ENCODE results near the gene PER2.

Gene PER2

DNA sequence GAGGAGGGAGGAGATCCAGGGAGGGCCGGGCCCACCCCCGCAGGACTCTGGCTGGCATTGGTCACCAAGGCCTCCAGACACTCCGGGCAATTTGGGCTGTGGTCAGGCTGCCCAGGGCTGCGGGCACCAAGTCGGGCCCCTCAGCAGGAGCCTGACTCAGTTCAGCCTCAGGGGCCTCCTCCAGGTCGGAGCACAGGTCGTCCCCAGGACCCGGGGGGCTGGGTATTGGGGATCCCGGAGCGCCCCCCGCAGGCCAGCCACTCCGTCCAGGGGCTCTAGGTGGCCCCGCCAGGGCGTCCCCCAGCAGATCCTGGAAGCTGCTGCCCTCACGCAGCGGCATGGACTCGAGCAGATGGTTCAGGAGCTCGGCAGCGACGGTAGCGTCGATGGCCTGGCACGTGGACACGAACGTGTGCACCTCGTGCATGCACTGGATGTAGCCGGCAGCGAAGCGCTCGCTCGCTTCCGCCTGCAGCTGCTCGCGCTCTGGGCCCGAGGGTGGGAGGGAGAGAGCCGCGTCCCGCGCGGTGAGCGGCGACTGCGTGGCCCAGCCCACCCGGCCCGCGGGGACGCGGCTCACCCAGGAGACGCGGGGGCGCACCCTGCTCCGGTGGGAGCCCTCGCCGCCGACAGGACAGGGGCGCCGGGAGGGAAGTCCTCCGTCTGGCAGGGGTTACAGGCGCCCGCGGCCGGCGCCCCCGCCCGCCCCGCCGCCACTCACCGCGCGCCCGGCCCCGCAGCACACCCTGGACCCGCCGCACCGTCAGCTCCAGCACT is 49.5 kb downstream of the PER2 start:
- H3K27me3 ChIP-seq, result peaks cover 0 to 6% of the 10 kb centered on the region in 2 donors
- intact Hi-C loops (cut with DNase I; ENCODE audit: low total_unique reads), result no loop called here
- peak overlapping the region; percentile 59 to 68 for H3K4me3 ChIP-seq
- peaks cover 0 to under 1% (median 0%) of the 10 kb centered on the region in 3 donors for H3K36me3 ChIP-seq
- peaks cover 9 to 43% (median 40%) of the 10 kb centered on the region in 4 donors for H3K4me1 ChIP-seq
- no peaks in the 10 kb centered on the region for H3K9me3 ChIP-seq
- H3K27ac ChIP-seq, result peak overlapping the region in 1 of 2 donors; percentile 33
- TF ChIP-seq, protein P1, sequence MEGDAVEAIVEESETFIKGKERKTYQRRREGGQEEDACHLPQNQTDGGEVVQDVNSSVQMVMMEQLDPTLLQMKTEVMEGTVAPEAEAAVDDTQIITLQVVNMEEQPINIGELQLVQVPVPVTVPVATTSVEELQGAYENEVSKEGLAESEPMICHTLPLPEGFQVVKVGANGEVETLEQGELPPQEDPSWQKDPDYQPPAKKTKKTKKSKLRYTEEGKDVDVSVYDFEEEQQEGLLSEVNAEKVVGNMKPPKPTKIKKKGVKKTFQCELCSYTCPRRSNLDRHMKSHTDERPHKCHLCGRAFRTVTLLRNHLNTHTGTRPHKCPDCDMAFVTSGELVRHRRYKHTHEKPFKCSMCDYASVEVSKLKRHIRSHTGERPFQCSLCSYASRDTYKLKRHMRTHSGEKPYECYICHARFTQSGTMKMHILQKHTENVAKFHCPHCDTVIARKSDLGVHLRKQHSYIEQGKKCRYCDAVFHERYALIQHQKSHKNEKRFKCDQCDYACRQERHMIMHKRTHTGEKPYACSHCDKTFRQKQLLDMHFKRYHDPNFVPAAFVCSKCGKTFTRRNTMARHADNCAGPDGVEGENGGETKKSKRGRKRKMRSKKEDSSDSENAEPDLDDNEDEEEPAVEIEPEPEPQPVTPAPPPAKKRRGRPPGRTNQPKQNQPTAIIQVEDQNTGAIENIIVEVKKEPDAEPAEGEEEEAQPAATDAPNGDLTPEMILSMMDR (IDR thresholded peaks at IDR 0.05), result no peak
- no peak for DNase-seq

DNA sequence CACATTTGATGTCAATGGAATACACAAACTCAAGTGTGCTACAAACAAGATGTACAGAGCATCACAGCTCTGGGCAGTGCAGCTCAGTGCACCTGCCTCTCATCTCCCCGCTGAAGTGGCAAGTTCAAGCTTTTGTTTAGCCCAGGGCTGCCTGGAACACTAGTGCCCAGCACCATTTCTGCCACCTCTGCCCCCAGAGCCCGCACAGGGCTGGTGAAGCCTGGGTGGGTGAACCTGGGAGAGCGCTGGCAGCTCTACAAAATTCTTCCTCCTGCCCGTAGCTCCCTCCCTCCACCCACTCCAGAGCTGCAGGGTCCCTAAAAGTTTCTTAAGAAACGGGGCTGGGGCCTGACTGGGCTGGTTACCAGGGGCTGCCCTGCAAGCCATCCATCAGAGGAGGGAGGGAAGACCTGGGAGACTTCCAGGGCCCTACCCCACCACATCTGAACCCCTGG is 50.1 kb downstream of the PER2 start:
- intact Hi-C loops (cut with DNase I; ENCODE audit: low total_unique reads), result no loop called here
- Histone ChIP-seq H3K27ac (no peak overlapping the region), H3K9me3 (no peaks in the 10 kb centered on the region), H3K4me1 (peaks cover 9 to 39% (median 37%) of the 10 kb centered on the region in 4 donors), H3K4me3 (no peak overlapping the region), H3K36me3 (no peaks in the 10 kb centered on the region), H3K27me3 (peaks cover 0 to 6% of the 10 kb centered on the region in 2 donors)
- DNase-seq, result no peak
- TF ChIP-seq, protein P1 (IDR thresholded peaks at IDR 0.05), result no peak

DNA sequence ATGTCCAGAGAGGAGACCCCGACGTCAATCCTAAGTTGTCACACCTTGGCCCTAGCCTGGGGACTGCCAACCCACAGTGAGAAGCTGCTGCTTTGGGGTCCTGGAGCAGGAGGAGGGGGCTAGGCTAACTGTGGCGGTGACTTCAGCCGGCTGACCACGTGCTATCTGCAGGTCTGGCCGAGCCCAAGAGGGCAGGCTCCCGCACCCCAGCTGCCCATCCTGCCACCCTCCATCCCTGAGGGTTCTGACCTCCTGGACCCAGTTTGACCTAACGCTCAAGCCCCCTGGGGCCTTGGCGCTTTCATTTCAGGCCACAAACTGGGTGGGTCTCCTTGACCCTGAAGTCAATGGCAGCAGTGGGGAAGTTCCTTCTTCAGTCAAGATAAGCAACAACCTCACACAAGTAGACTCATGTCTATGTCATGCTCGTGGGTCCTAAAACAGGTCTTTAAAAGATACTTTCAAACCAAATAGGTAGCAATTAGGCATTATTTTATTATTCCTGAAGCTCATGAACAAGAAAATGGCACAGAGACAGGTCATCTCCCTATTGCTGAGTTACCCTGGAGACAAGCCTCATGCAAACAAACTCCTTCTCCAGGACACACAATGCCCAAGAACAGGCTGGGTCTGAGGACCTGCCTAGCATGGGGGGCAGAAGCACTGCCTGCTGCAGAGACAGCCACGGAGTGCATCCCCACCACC is 50.8 kb downstream of the PER2 start:
- H3K4me3 ChIP-seq, result no peak overlapping the region
- no peak overlapping the region for H3K27ac ChIP-seq
- no peaks in the 10 kb centered on the region for H3K36me3 ChIP-seq
- intact Hi-C loops (cut with DNase I; ENCODE audit: low total_unique reads), result no loop called here
- H3K9me3 ChIP-seq, result no peaks in the 10 kb centered on the region
- TF ChIP-seq, protein P1 (IDR thresholded peaks at IDR 0.05), result no peak
- DNase-seq, result no peak
- H3K27me3 ChIP-seq, result peaks cover 0 to 6% of the 10 kb centered on the region in 2 donors
- H3K4me1 ChIP-seq, result peaks cover 9 to 32% (median 30%) of the 10 kb centered on the region in 4 donors

DNA sequence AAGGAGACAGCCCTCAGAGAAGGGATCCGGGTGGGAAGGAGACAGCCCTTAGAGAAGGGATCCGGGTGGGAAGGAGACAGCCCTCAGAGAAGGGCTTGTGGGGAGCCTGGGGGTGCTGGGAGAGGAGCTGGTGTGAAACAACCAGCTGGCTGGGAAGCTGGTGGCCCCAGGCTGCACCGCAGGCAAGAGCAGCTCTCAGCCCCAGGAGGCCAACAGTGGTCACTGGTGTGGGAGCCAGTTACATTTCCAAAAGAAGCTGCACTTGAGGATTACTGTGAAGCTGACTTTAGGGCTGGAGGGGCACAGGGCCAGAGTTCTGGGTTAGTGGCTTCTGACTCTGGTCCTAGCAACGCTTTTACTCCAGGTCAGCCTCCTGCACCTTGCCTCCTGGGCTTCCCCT is 51.8 kb downstream of the PER2 start:
- no peak overlapping the region for H3K27ac ChIP-seq
- TF ChIP-seq, protein P1 (IDR thresholded peaks at IDR 0.05), result no peak
- no peaks in the 10 kb centered on the region for H3K36me3 ChIP-seq
- H3K27me3 ChIP-seq, result peaks cover 0 to 6% of the 10 kb centered on the region in 2 donors
- intact Hi-C loops (cut with DNase I; ENCODE audit: low total_unique reads), result no loop called here
- H3K4me1 ChIP-seq, result peaks cover 9 to 31% (median 22%) of the 10 kb centered on the region in 4 donors
- DNase-seq, result no peak
- H3K9me3 ChIP-seq, result no peaks in the 10 kb centered on the region
- H3K4me3 ChIP-seq, result no peak overlapping the region

DNA sequence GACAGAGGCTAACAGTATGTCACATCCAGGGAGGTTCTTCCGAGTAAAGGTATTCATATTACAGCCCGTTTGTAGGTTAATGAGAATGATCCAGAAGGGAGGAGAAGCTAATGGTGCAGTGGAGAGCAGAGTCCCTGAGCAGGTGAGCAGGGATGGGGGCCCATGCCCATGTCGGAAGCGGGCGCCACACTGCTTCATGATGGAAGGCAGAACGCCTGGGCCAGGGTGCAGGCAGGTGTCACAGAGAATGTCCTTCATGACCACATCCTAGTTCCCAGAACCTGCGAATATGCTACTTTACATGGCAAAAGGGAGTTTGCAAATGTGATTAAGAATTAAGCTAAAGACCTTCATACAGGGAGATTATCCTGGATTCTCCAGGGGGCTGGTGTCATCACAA is 52.6 kb downstream of the PER2 start:
- no peaks in the 10 kb centered on the region for H3K9me3 ChIP-seq

More for the DNA sequence above, 52.6 kb downstream of the PER2 start:
- H3K4me1 ChIP-seq, result peaks cover 6 to 31% (median 20%) of the 10 kb centered on the region in 4 donors
- no peak for DNase-seq
- H3K27me3 ChIP-seq, result peaks cover 0 to 6% of the 10 kb centered on the region in 2 donors
- no peaks in the 10 kb centered on the region for H3K36me3 ChIP-seq
- no peak overlapping the region for H3K4me3 ChIP-seq
- H3K27ac ChIP-seq, result no peak overlapping the region
- TF ChIP-seq, protein P1 (IDR thresholded peaks at IDR 0.05), result no peak
- intact Hi-C loops (cut with DNase I; ENCODE audit: low total_unique reads), result no loop called here
